ENCODE results near the gene EP400.

The EP400 gene

GRCh38 chr12:131949431-131950181, at the start of gene EP400:
TSS of gene EP400 (plus strand) at chr12:131949942. CDS start at chr12:131960620, 10,678 bp downstream.
- DNase-seq, result peak; percentile 82

- DNase-seq, result no peak
Measured at GRCh38 chr12:131900397-131900796, 49.3 kb upstream of the EP400 start.

GRCh38 chr12:131901431-131902331, 48.1 kb upstream of the EP400 start:
- DNase-seq, result no peak

- DNase-seq, result no peak
Measured at GRCh38 chr12:131902332-131903241, 47.2 kb upstream of the EP400 start.

- no peak for DNase-seq
Measured at GRCh38 chr12:131903270-131904255, 46.2 kb upstream of the EP400 start.

- DNase-seq, result no peak
Measured at GRCh38 chr12:131904346-131904745, 45.4 kb upstream of the EP400 start.

GRCh38 chr12:131905081-131905629, 44.6 kb upstream of the EP400 start:
- no peak for DNase-seq

- DNase-seq, result no peak
Measured at GRCh38 chr12:131905630-131906091, 44.1 kb upstream of the EP400 start.

GRCh38 chr12:131907379-131908091, 42.2 kb upstream of the EP400 start:
- DNase-seq, result no peak

GRCh38 chr12:131908092-131909080, 41.4 kb upstream of the EP400 start:
- no peak for DNase-seq

GRCh38 chr12:131909081-131909751, 40.5 kb upstream of the EP400 start:
- DNase-seq, result no peak

GRCh38 chr12:131909752-131910219, 40.0 kb upstream of the EP400 start:
- DNase-seq, result no peak

GRCh38 chr12:131910302-131911027, 39.3 kb upstream of the EP400 start:
- no peak for DNase-seq

- DNase-seq, result no peak
Measured at GRCh38 chr12:131911028-131911650, 38.6 kb upstream of the EP400 start.

- no peak for DNase-seq
Measured at GRCh38 chr12:131911851-131912477, 37.8 kb upstream of the EP400 start.

GRCh38 chr12:131912518-131913274, 37.0 kb upstream of the EP400 start:
- no peak for DNase-seq

Measured in NCI-H1092 treated with DMSO at 0.1 percent for 48 hours (cell line).